Endothelial cell of umbilical vein (primary cell): ENCODE measurements around the gene CFAP57. TPM values are rescaled to one million over a fixed set of nuclear protein-coding genes. Genes with fewer than 3 reads are reported as not detected.
A peak's percentile ranks its signal among the peaks of the same experiment; 100 is the strongest.

Source experiments
- BruUV-seq: library from RNA; stranded (reverse); fragments of 400-500 nt; replicated peaks from 2 replicates; lab custom pipeline; 2021; lab: Mats Ljungman, UMichigan
- CTCF ChIA-PET: fragments of 300-600, 350-600 bp; sonication (Branson Sonifier 250); formaldehyde crosslinking; loops from one replicate; lab custom pipeline; 2021; ENCODE audit warnings: antibody characterized with exemption, inconsistent platforms; lab: Charles Lee
- POLR2A ChIA-PET: fragments of 300-600, 350-600 bp; sonication (Branson Sonifier 250); formaldehyde crosslinking; loops from one replicate; lab custom pipeline; 2021; ENCODE audit warnings: antibody characterized with exemption, inconsistent platforms; lab: Charles Lee
- DNase-seq: peaks from one replicate; pipeline ENCODE4 v3.0.0-alpha.2; 2011; ENCODE audit warnings: low read depth, low spot score
- FAIRE-seq: peaks from 2 replicates; lab custom pipeline; 2011; peaks lifted over from hg19 to GRCh38; lab: Jason Lieb, UNC
- H2AFZ ChIP-seq: 2 replicates; pipeline ENCODE4 v1.6.0; 2012; ENCODE audit warnings: low read depth, low read length, control low read depth, inconsistent platforms
- H3K27ac ChIP-seq: 2 replicates; pipeline ENCODE4 v1.5.1; 2011; ENCODE audit warnings: low read depth, mild to moderate bottlenecking, control low read depth, low read length, moderate library complexity; ENCODE audit not compliant: insufficient read depth
- H3K27me3 ChIP-seq, 2 experiments: 2 replicates each; pipeline versions ENCODE4 v1.6.0 to v1.6.1; 2011; ENCODE audit warnings: low read length in 2 of 2, mixed read lengths in 1 of 2; ENCODE audit not compliant: control insufficient read depth in 2 of 2, insufficient read depth in 2 of 2
- H3K36me3 ChIP-seq, 2 experiments: 2 replicates in 1 of 2; 3 replicates in 1 of 2; pipeline ENCODE4 v1.5.1; 2011; ENCODE audit warnings: low read length in 2 of 2, mild to moderate bottlenecking in 1 of 2, moderate library complexity in 1 of 2; ENCODE audit not compliant: control insufficient read depth in 2 of 2, insufficient read depth in 2 of 2; ENCODE audit errors: extremely low read depth in 1 of 2
- H3K4me1 ChIP-seq: 3 replicates; pipeline ENCODE4 v1.5.1; 2011; ENCODE audit warnings: mild to moderate bottlenecking, low read length; ENCODE audit not compliant: control insufficient read depth, insufficient read depth; ENCODE audit errors: extremely low read depth
- H3K4me2 ChIP-seq: 2 replicates; pipeline ENCODE4 v1.6.1; 2011; ENCODE audit warnings: low read length, control low read depth, mixed read lengths; ENCODE audit not compliant: insufficient read depth
- H3K4me3 ChIP-seq, 3 experiments: fragments of 200-600 bp in 1 of 3; sonication (generic), shearing (Covaris generic) in 1 of 3; replicated peaks in 1 of 3; 2 replicates each; pipeline ENCODE4 v1.5.1; 2011 to 2016; ENCODE audit warnings: control low read depth in 3 of 3, low read length in 3 of 3, mild to moderate bottlenecking in 2 of 3, inconsistent platforms in 1 of 3, low read depth in 1 of 3, moderate library complexity in 1 of 3; ENCODE audit not compliant: insufficient read depth in 1 of 3
- H3K79me2 ChIP-seq: 2 replicates; pipeline ENCODE4 v1.6.0; 2012; ENCODE audit warnings: low read length, inconsistent platforms; ENCODE audit not compliant: control insufficient read depth, insufficient read depth
- H3K9ac ChIP-seq: replicated peaks from 2 replicates; pipeline ENCODE3; 2011; ENCODE audit warnings: low read length, control low read depth; ENCODE audit not compliant: insufficient read depth; ENCODE audit errors: extremely low read depth
- H3K9me1 ChIP-seq: replicated peaks from 3 replicates; pipeline ENCODE4 v1.6.0; 2011; ENCODE audit warnings: mild to moderate bottlenecking, low read length; ENCODE audit not compliant: control insufficient read depth, insufficient read depth; ENCODE audit errors: extremely low read depth
- H3K9me3 ChIP-seq: replicated peaks from 2 replicates; pipeline ENCODE4 v1.5.1; 2012; ENCODE audit warnings: low read length, inconsistent platforms; ENCODE audit not compliant: control insufficient read depth, insufficient read depth
- H4K20me1 ChIP-seq: replicated peaks from 2 replicates; pipeline ENCODE3; 2011; ENCODE audit warnings: mild to moderate bottlenecking, low read length; ENCODE audit not compliant: control insufficient read depth, insufficient read depth; ENCODE audit errors: extremely low read depth
- POLR2A ChIP-seq: IDR thresholded peaks from 2 replicates; pipeline ENCODE4 v1.6.1; 2012; ENCODE audit warnings: low read depth, mild to moderate bottlenecking, control low read depth, low read length
- POLR2AphosphoS5 ChIP-seq: IDR thresholded peaks from 2 replicates; pipeline ENCODE4 v1.6.1; 2012; ENCODE audit warnings: low read depth, mild to moderate bottlenecking, control low read depth, low read length, moderate library complexity; ENCODE audit not compliant: insufficient read depth
- dilution Hi-C: fragments of 300-500 bp; cut with MboI; formaldehyde crosslinking; loops from one replicate; pipeline ENCODE4 v1.15.0; 2019; ENCODE audit warnings: low sequenced_read_pairs; ENCODE audit not compliant: extremely low pct_ligation_motif_present
- intact Hi-C: fragments of 100-400 bp; cut with micrococcal nuclease; formaldehyde crosslinking; loops from one replicate; pipeline ENCODE4 v1.10.0; 2022
- polyA plus RNA-seq, 4 experiments: library from polyadenylated mRNA; depleted of rRNA in 3 of 4; stranded (reverse) in 3 of 4; unstranded in 1 of 4; fragments of >200 nt; gene quantifications; 2 replicates each; pipeline versions ENCODE4 v1.2.1 to v1.2.3, GENCODE V29; 2011 to 2012; ENCODE audit warnings: missing spikeins in 1 of 4
- total RNA-seq: library from RNA; stranded (reverse); gene quantifications from 2 replicates; pipeline ENCODE4 v1.2.3, GENCODE V29; 2021
- TF ChIP-seq, protein P1 (sequence below): IDR thresholded peaks from 2 replicates; pipeline ENCODE4 v1.6.1; 2011; ENCODE audit not compliant: insufficient read depth, insufficient read length

CFAP57 gene
- total and polyA plus RNA-seq, 2 donors (not counting 3 experiments of a cell fraction or from before 2014, with no cell fraction given) = 0.88 to 0.91 TPM

DNA sequence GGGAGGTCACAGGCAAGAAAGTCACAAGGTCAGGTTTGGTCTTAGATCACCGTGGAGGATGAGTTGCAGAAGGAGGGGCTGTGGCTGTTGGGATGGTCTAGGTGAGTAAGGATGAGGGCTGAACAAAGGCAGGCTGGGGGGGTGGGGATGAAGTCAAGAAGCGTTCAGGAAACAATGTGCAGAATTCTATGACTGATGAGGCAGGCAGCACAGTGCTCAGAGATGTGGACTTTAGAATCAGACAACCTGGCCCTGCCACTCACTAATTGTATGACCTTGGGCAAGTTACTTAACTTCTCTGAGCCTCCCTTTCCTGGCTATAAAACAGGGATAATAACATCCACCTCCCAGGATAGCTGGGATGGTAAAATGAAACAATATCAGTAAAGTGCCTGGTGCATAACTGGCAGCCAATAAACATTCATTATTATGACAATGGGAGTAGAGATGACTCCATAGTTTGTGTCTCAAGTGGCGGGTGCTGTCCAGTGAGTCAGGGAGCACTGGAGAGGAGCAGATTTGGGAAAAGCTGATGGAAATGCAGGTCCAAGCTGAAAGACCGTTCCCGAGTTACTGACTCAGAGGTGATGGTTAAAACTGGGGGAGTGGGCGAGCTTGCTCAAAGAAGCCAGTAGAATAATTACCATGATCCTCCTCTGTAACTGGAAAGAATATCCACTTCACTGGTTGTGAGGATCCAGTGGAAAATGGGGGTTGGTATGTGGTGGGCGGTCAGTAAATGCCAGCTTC lies 130.8 kb downstream of the CFAP57 start:
- H4K20me1 ChIP-seq = no peaks in the 10 kb centered on the region
- no peaks in the 10 kb centered on the region for H3K27me3 ChIP-seq
- peak overlapping the region; percentile 98 for H3K4me2 ChIP-seq
- POLR2A ChIA-PET = interaction anchor here (0.9 to 2.2 kb wide), 5 partner anchors 8 to 71 kb away, joined by 3 to 15 read pairs (median 5); no protein-coding TSS in a partner anchor
- peak overlapping the region; percentile 96 for H3K9ac ChIP-seq
- FAIRE-seq (peak; percentile 92), DNase-seq (peak; percentile 27)
- dilution Hi-C loops = no loop called here
- peak overlapping the region; percentile 84 for H3K27ac ChIP-seq
- peak overlapping the region; percentile 47 to 96 (median 76) for H3K4me3 ChIP-seq
- no peaks in the 10 kb centered on the region for H3K9me3 ChIP-seq
- TF ChIP-seq POLR2AphosphoS5 (peak; percentile 12), POLR2A (peak; percentile 9)
- TF ChIP-seq, protein P1, sequence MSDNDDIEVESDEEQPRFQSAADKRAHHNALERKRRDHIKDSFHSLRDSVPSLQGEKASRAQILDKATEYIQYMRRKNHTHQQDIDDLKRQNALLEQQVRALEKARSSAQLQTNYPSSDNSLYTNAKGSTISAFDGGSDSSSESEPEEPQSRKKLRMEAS = no peak
- peaks cover 37% of the 10 kb centered on the region for H3K4me1 ChIP-seq
- H2AFZ ChIP-seq = no peak overlapping the region
- H3K79me2 ChIP-seq = peaks cover 71% of the 10 kb centered on the region
- BruUV-seq = no TSS peak
- H3K9me1 ChIP-seq = no peaks in the 10 kb centered on the region
- intact Hi-C loops = loop anchor here (1.0 to 5.0 kb wide), 3 partner anchors 65 to 169 kb away; no protein-coding TSS in a partner anchor
- CTCF ChIA-PET = interaction anchor here (0.7 to 3.3 kb wide), 10 partner anchors 8 to 131 kb away, joined by 3 to 32 read pairs (median 6); partner anchors contain the start of genes CDC20, CFAP57 and EBNA1BP2
- peaks cover 18 to 32% of the 10 kb centered on the region in 2 experiments for H3K36me3 ChIP-seq
